Keratinocyte (primary cell): ENCODE results near the gene ANTKMT. TPM values are rescaled to one million over a fixed set of nuclear protein-coding genes. Genes with fewer than 3 reads are reported as not detected.

ENCODE experiments used
- DNase-seq: peaks from one replicate; pipeline ENCODE4 v3.0.0-alpha.2; 2011; ENCODE audit warnings: low read depth, missing footprints, low spot score
- FAIRE-seq: peaks from 2 replicates; lab custom pipeline; 2011; peaks lifted over from hg19 to GRCh38; lab: Jason Lieb, UNC
- H2AFZ ChIP-seq: 2 replicates; pipeline ENCODE4 v1.6.0; 2012; ENCODE audit warnings: low read length, control low read depth, inconsistent platforms; ENCODE audit not compliant: control insufficient read depth
- H3K27ac ChIP-seq: 2 replicates; pipeline ENCODE4 v1.5.1; 2011; ENCODE audit warnings: low read length; ENCODE audit not compliant: control insufficient read depth, insufficient read depth
- H3K27me3 ChIP-seq: 3 replicates; pipeline ENCODE4 v1.6.0; 2011; ENCODE audit warnings: low read length; ENCODE audit not compliant: control insufficient read depth, insufficient read depth; ENCODE audit errors: extremely low read depth
- H3K36me3 ChIP-seq, 2 experiments: 2 replicates in 1 of 2; 3 replicates in 1 of 2; pipeline ENCODE4 v1.5.1; 2011; ENCODE audit warnings: low read length in 2 of 2, mild to moderate bottlenecking in 1 of 2; ENCODE audit not compliant: control insufficient read depth in 2 of 2, insufficient read depth in 2 of 2; ENCODE audit errors: extremely low read depth in 1 of 2
- H3K4me1 ChIP-seq: 3 replicates; pipeline ENCODE4 v1.5.1; 2011; ENCODE audit warnings: low read length; ENCODE audit not compliant: control insufficient read depth, insufficient read depth; ENCODE audit errors: extremely low read depth
- H3K4me2 ChIP-seq: 3 replicates; pipeline ENCODE4 v1.6.0; 2011; ENCODE audit warnings: low read depth, low read length; ENCODE audit not compliant: control insufficient read depth, insufficient read depth; ENCODE audit errors: extremely low read depth
- H3K4me3 ChIP-seq, 3 experiments: fragments of 200-600 bp in 1 of 3; sonication (generic) in 1 of 3; 2 replicates in 2 of 3; 3 replicates in 1 of 3; pipeline ENCODE4 v1.5.1; 2011 to 2016; ENCODE audit warnings: low read length in 3 of 3, mild to moderate bottlenecking in 3 of 3, control low read depth in 2 of 3, inconsistent platforms in 1 of 3, low read depth in 1 of 3, mixed read lengths in 1 of 3, mixed run types in 1 of 3, moderate library complexity in 1 of 3; ENCODE audit not compliant: control insufficient read depth in 2 of 3, insufficient read depth in 2 of 3; ENCODE audit errors: extremely low read depth in 1 of 3
- H3K79me2 ChIP-seq: 2 replicates; pipeline ENCODE4 v1.6.0; 2012; ENCODE audit warnings: low read length; ENCODE audit not compliant: control insufficient read depth, insufficient read depth
- H3K9ac ChIP-seq: 3 replicates; pipeline ENCODE4 v1.6.0; 2011; ENCODE audit warnings: low read length; ENCODE audit not compliant: control insufficient read depth, insufficient read depth; ENCODE audit errors: extremely low read depth
- H3K9me1 ChIP-seq: 3 replicates; pipeline ENCODE4 v1.6.0; 2011; ENCODE audit warnings: low read length; ENCODE audit not compliant: control insufficient read depth, insufficient read depth; ENCODE audit errors: extremely low read depth
- H3K9me3 ChIP-seq: 2 replicates; pipeline ENCODE4 v1.5.1; 2012; ENCODE audit warnings: low read depth, low read length; ENCODE audit not compliant: control insufficient read depth
- H4K20me1 ChIP-seq: 3 replicates; pipeline ENCODE4 v1.6.0; 2011; ENCODE audit warnings: low read length; ENCODE audit not compliant: control insufficient read depth, insufficient read depth; ENCODE audit errors: extremely low read depth
- CTCF ChIP-seq, 3 experiments: IDR thresholded peaks in 1 of 3; conservative IDR thresholded peaks in 1 of 3; optimal IDR thresholded peaks in 1 of 3; 2 replicates in 2 of 3; 3 replicates in 1 of 3; pipeline versions ENCODE3 to v1.5.1; 2011; ENCODE audit warnings: low read length in 3 of 3, mild to moderate bottlenecking in 3 of 3, moderate library complexity in 2 of 3, control low read depth in 1 of 3, inconsistent platforms in 1 of 3; ENCODE audit not compliant: insufficient read depth in 2 of 3; ENCODE audit errors: extremely low read depth in 1 of 3
- EZH2 ChIP-seq: IDR thresholded peaks from one replicate; pipeline ENCODE4 v1.6.1; 2012; ENCODE audit warnings: inconsistent platforms, mild to moderate bottlenecking, low read length, moderate library complexity
- dilution Hi-C: fragments of 300-500 bp; cut with MboI; formaldehyde crosslinking; loops from one replicate; pipeline ENCODE4 v1.7.0; 2020; ENCODE audit warnings: low sequenced_read_pairs; ENCODE audit not compliant: extremely low pct_ligation_motif_present
- polyA plus RNA-seq, 5 experiments: library from polyadenylated mRNA; depleted of rRNA in 3 of 5; stranded (reverse) in 3 of 5; stranded (forward) in 1 of 5; unstranded in 1 of 5; fragments of >200 nt; gene quantifications; 1 replicate in 1 of 5; 2 replicates in 3 of 5; 3 replicates in 1 of 5; pipeline versions ENCODE4 v1.2.1 to v1.2.3, GENCODE V29; 2011 to 2012; ENCODE audit warnings: missing spikeins in 2 of 5, low read depth in 1 of 5, low replicate concordance in 1 of 5

The ANTKMT gene
- polyA plus RNA-seq, 1 donor (not counting 4 experiments of a cell fraction or from before 2014, with no cell fraction given) = 5.6 TPM

GRCh38 chr16:765488-765865 is 44.5 kb downstream of the ANTKMT start:
- Histone ChIP-seq H4K20me1 (no peaks in the 10 kb centered on the region), H3K4me2 (no peak overlapping the region), H3K4me1 (peaks cover 16% of the 10 kb centered on the region), H3K4me3 (no peak overlapping the region), H3K9me1 (no peaks in the 10 kb centered on the region), H3K27ac (no peak overlapping the region), H3K9me3 (no peaks in the 10 kb centered on the region), H3K36me3 (no peaks in the 10 kb centered on the region), H3K27me3 (peaks cover 3% of the 10 kb centered on the region), H3K9ac (no peak overlapping the region), H2AFZ (no peak overlapping the region), H3K79me2 (no peaks in the 10 kb centered on the region)
- FAIRE-seq = no peak
- dilution Hi-C loops = no loop called here
- no peak for TF ChIP-seq EZH2
- TF ChIP-seq CTCF (optimal IDR thresholded peaks at IDR 0.05 in 1 of 3, IDR thresholded peaks at IDR 0.05 in 1 of 3, conservative IDR thresholded peaks at IDR 0.05 in 1 of 3; ENCODE audit: extremely low read depth in 1 of 3, insufficient read depth in 2 of 3, low read length in 3 of 3) = no peak
- DNase-seq = no peak

DNA sequence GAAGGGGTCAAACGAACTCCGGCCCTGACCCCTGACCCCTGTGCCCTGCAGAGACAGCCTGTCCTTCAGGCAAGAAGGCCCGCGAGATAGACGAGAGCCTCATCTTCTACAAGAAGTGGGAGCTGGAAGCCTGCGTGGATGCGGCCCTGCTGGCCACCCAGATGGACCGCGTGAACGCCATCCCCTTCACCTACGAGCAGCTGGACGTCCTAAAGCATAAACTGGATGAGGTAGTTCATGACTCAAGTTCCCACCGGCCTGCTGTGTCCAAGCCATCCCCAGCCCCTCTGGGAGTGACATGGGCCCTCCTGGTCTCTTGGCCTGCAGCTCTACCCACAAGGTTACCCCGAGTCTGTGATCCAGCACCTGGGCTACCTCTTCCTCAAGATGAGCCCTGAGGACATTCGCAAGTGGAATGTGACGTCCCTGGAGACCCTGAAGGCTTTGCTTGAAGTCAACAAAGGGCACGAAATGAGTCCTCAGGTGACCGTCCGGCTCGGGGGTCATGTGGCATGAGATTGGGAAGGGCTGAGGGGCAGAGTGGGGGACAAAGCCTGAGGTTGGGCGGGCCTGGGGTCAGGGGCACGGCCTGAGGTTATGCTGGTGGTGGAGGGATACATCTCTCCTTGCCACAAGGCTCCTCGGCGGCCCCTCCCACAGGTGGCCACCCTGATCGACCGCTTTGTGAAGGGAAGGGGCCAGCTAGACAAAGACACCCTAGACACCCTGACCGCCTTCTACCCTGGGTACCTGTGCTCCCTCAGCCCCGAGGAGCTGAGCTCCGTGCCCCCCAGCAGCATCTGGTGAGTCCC is 45.3 kb downstream of the ANTKMT start:
- Histone ChIP-seq H3K27me3 (peaks cover 3% of the 10 kb centered on the region), H3K27ac (no peak overlapping the region), H3K4me1 (peaks cover 8% of the 10 kb centered on the region), H3K79me2 (no peaks in the 10 kb centered on the region), H3K4me3 (no peak overlapping the region), H3K9me1 (no peaks in the 10 kb centered on the region), H3K4me2 (no peak overlapping the region), H3K9ac (no peak overlapping the region), H2AFZ (no peak overlapping the region), H3K36me3 (no peaks in the 10 kb centered on the region), H3K9me3 (no peaks in the 10 kb centered on the region), H4K20me1 (no peaks in the 10 kb centered on the region)
- dilution Hi-C loops = no loop called here
- FAIRE-seq = no peak
- DNase-seq = no peak
- no peak for TF ChIP-seq EZH2
- no peak for TF ChIP-seq CTCF (optimal IDR thresholded peaks at IDR 0.05 in 1 of 3, IDR thresholded peaks at IDR 0.05 in 1 of 3, conservative IDR thresholded peaks at IDR 0.05 in 1 of 3; ENCODE audit: extremely low read depth in 1 of 3, insufficient read depth in 2 of 3, low read length in 3 of 3)
